Muscle of leg (tissue), 11 donors: ENCODE results near the gene CAPZB. TPM values are rescaled to one million over a fixed set of nuclear protein-coding genes. Genes with fewer than 3 reads are reported as not detected.
A peak's percentile ranks its signal among the peaks of the same experiment; 100 is the strongest.

ENCODE experiments used
- DNase-seq: peaks from one replicate; pipeline ENCODE4 v3.0.0; 2013
- H3K27ac ChIP-seq: one replicate; pipeline ENCODE4 v1.5.1; 2013; ENCODE audit warnings: mild to moderate bottlenecking, low read length, control low read depth
- H3K27me3 ChIP-seq: one replicate; pipeline ENCODE4 v1.6.1; 2013; ENCODE audit warnings: low read length; ENCODE audit not compliant: control insufficient read depth, insufficient read depth
- H3K36me3 ChIP-seq: one replicate; pipeline ENCODE4 v1.6.1; 2013; ENCODE audit warnings: low read length; ENCODE audit not compliant: control insufficient read depth, insufficient read depth
- H3K4me1 ChIP-seq: one replicate; pipeline ENCODE4 v1.6.1; 2013; ENCODE audit warnings: low read length; ENCODE audit not compliant: control insufficient read depth, insufficient read depth
- H3K4me3 ChIP-seq: one replicate; pipeline ENCODE4 v1.5.1; 2013; ENCODE audit warnings: low read length, control low read depth
- H3K9me3 ChIP-seq: replicated peaks from 2 replicates; pipeline ENCODE4 v1.6.1; 2013; ENCODE audit warnings: low read depth, low read length; ENCODE audit not compliant: control insufficient read depth
- WGBS: methylation state at CpG from one replicate; pipeline ENCODE4 v1.1.5; 2013; ENCODE audit warnings: missing lambda C conversion rate; ENCODE audit not compliant: insufficient coverage; 5-methylcytosine and 5-hydroxymethylcytosine counted together
- polyA plus RNA-seq, 8 donors: library from polyadenylated mRNA; unstranded; fragments of 120-200 nt; gene quantifications; one replicate each; pipeline versions ENCODE4 v1.2.1 to v1.2.3, GENCODE V29; 2013; ENCODE audit warnings: inconsistent platforms in 1 of 8, low replicate concordance in 1 of 8; ENCODE audit not compliant: insufficient read length in 8 of 8, insufficient read depth in 1 of 8
- total RNA-seq: library from RNA; stranded (reverse); fragments of 120-200 nt; gene quantifications from one replicate; pipeline ENCODE4 v1.2.4, GENCODE V29; 2013

The CAPZB gene
- total and polyA plus RNA-seq, 9 donors: 85.8 to 296 (median 267) TPM

DNA sequence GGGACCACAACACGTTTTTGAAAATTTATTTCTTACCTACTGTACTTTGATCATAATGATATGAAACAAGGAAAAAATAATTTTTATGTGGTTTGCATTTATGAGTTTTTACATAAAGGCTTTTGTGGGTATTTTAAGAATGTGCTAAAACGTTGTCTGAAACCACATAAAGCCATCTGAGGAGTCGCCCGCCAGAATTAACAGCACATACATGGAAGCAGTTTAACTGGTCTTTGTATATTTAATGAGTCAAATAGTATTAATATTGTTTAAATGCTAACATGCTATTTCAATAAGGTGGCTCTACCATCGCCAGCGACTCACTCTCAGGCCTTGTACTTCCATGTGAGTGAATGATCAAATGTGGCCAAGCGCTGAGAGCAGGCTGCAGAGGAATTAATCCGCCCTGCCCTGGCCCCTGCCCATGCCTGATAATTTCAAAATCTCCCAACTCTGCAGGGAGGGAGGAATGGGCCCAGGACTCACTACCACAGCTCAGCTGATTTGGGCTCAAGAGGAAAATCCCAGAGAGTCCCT lies 123.7 kb downstream of the CAPZB start:
- Histone ChIP-seq H3K9me3 (no peaks in the 10 kb centered on the region), H3K4me3 (no peak overlapping the region), H3K27ac (no peak overlapping the region), H3K36me3 (peaks cover 26% of the 10 kb centered on the region), H3K4me1 (peaks cover 21% of the 10 kb centered on the region), H3K27me3 (no peaks in the 10 kb centered on the region)
- DNase-seq: no peak
- no CpG with 5 or more reads among the region's 8 CpGs for WGBS

- Histone ChIP-seq H3K27ac (no peak overlapping the region), H3K4me3 (no peak overlapping the region), H3K9me3 (no peaks in the 10 kb centered on the region), H3K36me3 (peaks cover 32% of the 10 kb centered on the region), H3K27me3 (no peaks in the 10 kb centered on the region), H3K4me1 (peaks cover 19% of the 10 kb centered on the region)
- DNase-seq: peak; percentile 66
- WGBS: 86% methylated on average over 14 of the region's 18 CpGs
These were observed 124.3 kb downstream of the CAPZB start for GRCh38 chr1:19360843-19361610.

GRCh38 chr1:19360432-19360831 lies 124.9 kb downstream of the CAPZB start:
- Histone ChIP-seq H3K27ac (peak overlapping the region; percentile 20), H3K4me3 (no peak overlapping the region), H3K36me3 (peaks cover 38% of the 10 kb centered on the region), H3K27me3 (no peaks in the 10 kb centered on the region), H3K4me1 (peaks cover 19% of the 10 kb centered on the region), H3K9me3 (no peaks in the 10 kb centered on the region)
- no CpG with 5 or more reads among the region's 11 CpGs for WGBS
- DNase-seq: no peak

- H3K36me3 ChIP-seq: peaks cover 36% of the 10 kb centered on the region
- H3K27ac ChIP-seq: peak overlapping the region; percentile 20
- no peak overlapping the region for H3K4me3 ChIP-seq
- WGBS: 67% methylated on average over 1 of the region's 6 CpGs
- H3K9me3 ChIP-seq: no peaks in the 10 kb centered on the region
- DNase-seq: no peak
- no peaks in the 10 kb centered on the region for H3K27me3 ChIP-seq
- peaks cover 19% of the 10 kb centered on the region for H3K4me1 ChIP-seq
These were observed 125.3 kb downstream of the CAPZB start for GRCh38 chr1:19360016-19360415.

- no peak for DNase-seq
- Histone ChIP-seq H3K27ac (no peak overlapping the region), H3K27me3 (no peaks in the 10 kb centered on the region), H3K9me3 (no peaks in the 10 kb centered on the region), H3K4me1 (peaks cover 19% of the 10 kb centered on the region), H3K4me3 (no peak overlapping the region), H3K36me3 (peaks cover 41% of the 10 kb centered on the region)
- WGBS: 78% methylated on average over 10 of the region's 11 CpGs
These were observed 126.0 kb downstream of the CAPZB start for GRCh38 chr1:19359357-19359756.

- peaks cover 17% of the 10 kb centered on the region for H3K4me1 ChIP-seq
- 90% methylated on average over 3 of the region's 8 CpGs for WGBS
- H3K27ac ChIP-seq: no peak overlapping the region
- no peak overlapping the region for H3K4me3 ChIP-seq
- H3K27me3 ChIP-seq: no peaks in the 10 kb centered on the region
- DNase-seq: no peak
- peaks cover 47% of the 10 kb centered on the region for H3K36me3 ChIP-seq
- H3K9me3 ChIP-seq: no peaks in the 10 kb centered on the region
These were observed 126.6 kb downstream of the CAPZB start for GRCh38 chr1:19358710-19359109.

- no peak overlapping the region for H3K27ac ChIP-seq
- WGBS: 80% methylated on average over 8 of the region's 13 CpGs
- peaks cover 23% of the 10 kb centered on the region for H3K4me1 ChIP-seq
- no peak for DNase-seq
- no peak overlapping the region for H3K4me3 ChIP-seq
- no peaks in the 10 kb centered on the region for H3K27me3 ChIP-seq
- H3K36me3 ChIP-seq: peaks cover 54% of the 10 kb centered on the region
- H3K9me3 ChIP-seq: no peaks in the 10 kb centered on the region
These were observed 127.9 kb downstream of the CAPZB start for GRCh38 chr1:19357299-19357986.

GRCh38 chr1:19356266-19356665 lies 129.1 kb downstream of the CAPZB start:
- Histone ChIP-seq H3K4me3 (no peak overlapping the region), H3K27ac (no peak overlapping the region), H3K27me3 (no peaks in the 10 kb centered on the region), H3K9me3 (no peaks in the 10 kb centered on the region), H3K4me1 (peaks cover 26% of the 10 kb centered on the region), H3K36me3 (peaks cover 62% of the 10 kb centered on the region)
- DNase-seq: no peak
- WGBS: 88% methylated on average over 3 of the region's 5 CpGs

DNA sequence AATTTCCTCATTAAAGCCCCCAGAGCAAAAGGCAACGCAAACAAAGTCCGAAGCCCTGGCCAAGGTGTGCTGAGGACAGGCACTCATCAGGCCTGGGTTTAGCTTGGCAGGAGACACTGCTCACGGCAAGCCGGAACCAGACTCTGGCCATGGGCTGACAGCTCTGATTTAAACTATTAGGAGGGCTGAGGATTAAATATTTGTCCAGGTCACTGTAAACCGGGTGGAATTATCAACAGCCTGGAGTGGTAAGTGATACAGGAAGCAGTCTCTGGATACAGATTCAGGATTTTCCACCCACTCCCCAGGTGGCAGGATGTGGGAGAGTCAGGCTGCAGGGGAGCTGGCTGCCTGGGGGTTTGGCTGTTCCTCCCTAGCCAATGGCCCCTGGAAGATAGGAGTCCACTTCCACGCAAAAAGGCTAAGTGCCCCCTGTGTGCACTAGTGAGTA lies 130.8 kb downstream of the CAPZB start:
- H3K4me3 ChIP-seq: no peak overlapping the region
- H3K27ac ChIP-seq: no peak overlapping the region
- H3K4me1 ChIP-seq: peaks cover 11% of the 10 kb centered on the region
- DNase-seq: no peak
- WGBS: 51% methylated on average over 6 of the region's 6 CpGs
- no peaks in the 10 kb centered on the region for H3K27me3 ChIP-seq
- H3K36me3 ChIP-seq: peaks cover 68% of the 10 kb centered on the region
- H3K9me3 ChIP-seq: no peaks in the 10 kb centered on the region

DNA sequence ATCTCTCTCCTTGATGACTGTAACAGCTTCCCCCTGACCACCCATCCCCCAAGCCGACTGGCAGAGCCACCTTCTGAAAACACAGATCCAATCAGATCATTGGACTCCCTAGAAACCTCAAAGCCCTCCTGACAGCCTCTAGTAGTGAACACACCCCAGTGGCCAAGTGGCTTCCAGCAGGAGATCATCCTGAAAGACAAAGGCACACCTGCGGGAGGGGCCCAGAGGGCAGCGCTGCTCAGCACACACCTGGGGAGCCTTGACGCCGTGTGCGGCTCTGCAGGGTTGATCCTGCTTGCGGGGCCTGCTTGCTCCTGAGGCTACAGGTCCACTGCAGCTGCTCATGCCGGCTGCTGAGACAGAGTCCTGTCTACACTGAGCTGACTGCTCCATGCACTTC lies 131.7 kb downstream of the CAPZB start:
- Histone ChIP-seq H3K9me3 (no peaks in the 10 kb centered on the region), H3K4me3 (no peak overlapping the region), H3K27me3 (no peaks in the 10 kb centered on the region), H3K4me1 (peaks cover 10% of the 10 kb centered on the region), H3K27ac (no peak overlapping the region), H3K36me3 (peaks cover 74% of the 10 kb centered on the region)
- DNase-seq: no peak
- 58% methylated on average over 8 of the region's 8 CpGs for WGBS
